ACC112 (cell line): Measurements from ENCODE around the gene SEMA5B.

Source experiments
- H2AFZ ChIP-seq: fragments of 200-600 bp; sonication (generic); one replicate; pipeline ENCODE4 v1.6.0; 2017; ENCODE audit warnings: antibody characterized with exemption, low read length; ENCODE audit not compliant: unreplicated experiment
- H3K27ac ChIP-seq: fragments of 200-600 bp; sonication (generic); 2 replicates; pipeline ENCODE4 v1.5.1; 2014; ENCODE audit warnings: low read depth, mild to moderate bottlenecking, antibody characterized with exemption, low read length, moderate library complexity
- H3K27me3 ChIP-seq: fragments of 200-600 bp; sonication (generic); 2 replicates; pipeline ENCODE4 v1.6.1; 2014; ENCODE audit warnings: mild to moderate bottlenecking, antibody characterized with exemption, low read length, moderate library complexity, mixed read lengths; ENCODE audit not compliant: insufficient read depth
- H3K36me3 ChIP-seq: fragments of 200-600 bp; sonication (generic); 2 replicates; pipeline ENCODE4 v1.6.1; 2016; ENCODE audit warnings: mild to moderate bottlenecking, antibody characterized with exemption, low read length, moderate library complexity, mixed read lengths; ENCODE audit not compliant: insufficient read depth
- H3K4me1 ChIP-seq: fragments of 200-600 bp; sonication (generic); one replicate; pipeline ENCODE4 v1.6.1; 2016; ENCODE audit warnings: low read length, mixed read lengths; ENCODE audit not compliant: insufficient read depth, unreplicated experiment, control insufficient read depth
- H3K4me3 ChIP-seq: fragments of 200-600 bp; sonication (generic); 2 replicates; pipeline ENCODE4 v1.5.1; 2014; ENCODE audit warnings: mild to moderate bottlenecking, low read depth, low read length
- H3K79me2 ChIP-seq: fragments of 200-600 bp; sonication (generic); one replicate; pipeline ENCODE4 v1.6.0; 2016; ENCODE audit warnings: low read length; ENCODE audit not compliant: control insufficient read depth, unreplicated experiment, insufficient read depth

Gene SEMA5B

DNA sequence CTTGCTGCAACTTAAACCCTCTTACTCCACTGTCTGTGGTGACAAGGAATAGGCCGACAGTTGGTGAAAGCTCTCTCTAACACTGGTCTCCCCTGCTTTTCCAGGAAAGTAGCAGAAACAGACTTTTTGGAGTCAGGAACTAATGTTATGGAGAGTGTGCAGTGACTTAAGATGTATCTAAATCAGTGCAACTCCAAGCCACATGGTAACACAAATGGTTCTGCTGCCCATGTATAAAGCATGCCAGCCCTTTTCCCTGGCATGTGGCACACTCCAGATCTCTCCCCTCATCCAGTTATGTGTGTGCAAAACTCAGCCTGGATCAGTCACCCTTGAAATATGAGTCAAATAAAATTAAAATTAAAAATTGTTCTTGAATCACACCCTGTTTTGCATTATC lies 55.4 kb downstream of the SEMA5B start:
- Histone ChIP-seq H3K27me3 (peaks cover 42% of the 10 kb centered on the region), H3K36me3 (no peaks in the 10 kb centered on the region), H3K27ac (no peak overlapping the region), H3K4me1 (peaks cover 20% of the 10 kb centered on the region), H3K79me2 (no peaks in the 10 kb centered on the region), H3K4me3 (no peak overlapping the region), H2AFZ (no peak overlapping the region)

DNA sequence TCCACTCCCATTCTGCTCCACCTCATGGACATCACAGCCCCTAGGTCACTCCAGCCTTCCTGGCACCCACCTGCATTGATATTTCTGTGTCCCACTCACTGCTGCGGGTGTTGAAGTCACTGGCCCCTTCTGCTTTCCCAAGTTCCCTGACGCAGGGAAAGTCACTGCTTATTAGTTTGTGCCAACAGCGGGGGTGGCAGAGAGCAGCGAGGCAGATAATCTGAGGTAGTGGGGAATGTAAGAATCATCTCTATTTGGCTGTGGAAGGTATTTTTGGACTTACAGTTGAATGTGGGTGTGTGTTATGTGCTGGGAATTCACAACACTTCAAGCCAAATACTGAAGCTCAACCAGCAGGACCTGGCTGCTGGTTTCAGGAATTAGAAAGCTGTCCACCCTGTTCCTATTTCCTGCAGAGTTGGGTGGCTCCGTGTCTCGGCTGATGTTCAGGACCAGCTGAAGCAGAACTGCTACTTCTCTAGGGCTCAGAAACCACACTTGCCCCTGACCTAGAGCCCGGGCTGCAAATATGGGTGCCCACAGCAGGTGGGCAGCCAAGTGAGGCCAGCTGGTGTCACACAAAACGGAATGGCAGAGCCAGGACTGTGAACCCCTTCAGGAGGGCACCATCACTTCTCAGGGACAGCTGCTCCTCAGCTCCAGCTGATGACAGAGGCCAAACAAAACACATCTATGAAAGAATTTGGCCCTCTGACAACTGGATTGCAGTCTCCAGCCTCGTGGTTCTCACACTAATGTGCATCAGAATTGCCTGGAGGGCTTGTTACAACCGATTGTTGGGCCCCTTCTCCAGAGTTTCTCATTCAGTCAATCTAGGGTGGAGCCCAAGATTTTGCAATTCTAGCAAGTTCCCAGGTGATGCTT lies 57.7 kb downstream of the SEMA5B start:
- H3K4me3 ChIP-seq: no peak overlapping the region
- H3K27me3 ChIP-seq: peaks cover 53% of the 10 kb centered on the region
- no peak overlapping the region for H2AFZ ChIP-seq
- peaks cover 12% of the 10 kb centered on the region for H3K4me1 ChIP-seq
- no peak overlapping the region for H3K27ac ChIP-seq
- no peaks in the 10 kb centered on the region for H3K36me3 ChIP-seq
- no peaks in the 10 kb centered on the region for H3K79me2 ChIP-seq

DNA sequence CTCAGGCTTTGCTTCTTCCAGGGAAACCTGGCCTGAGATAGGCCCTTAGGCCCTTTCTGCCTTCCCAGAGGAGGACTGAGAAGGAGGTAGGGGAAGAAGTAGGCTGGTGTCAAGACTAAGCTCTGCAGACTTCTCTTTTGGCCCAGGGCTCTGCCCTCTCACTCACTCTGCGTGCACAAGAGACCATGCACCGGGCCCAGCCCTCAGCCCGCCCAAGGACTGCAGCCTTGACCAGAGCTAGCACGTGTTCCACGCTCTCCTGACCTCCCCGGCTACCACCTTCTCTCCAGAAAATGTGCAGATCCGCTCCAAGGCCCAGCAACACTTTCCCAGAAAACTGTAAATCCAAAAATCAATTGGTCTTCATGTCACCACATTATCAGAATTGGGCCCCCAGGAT lies 59.8 kb downstream of the SEMA5B start:
- Histone ChIP-seq H3K79me2 (no peaks in the 10 kb centered on the region), H3K27me3 (peaks cover 65% of the 10 kb centered on the region), H3K4me3 (no peak overlapping the region), H3K36me3 (no peaks in the 10 kb centered on the region), H3K27ac (no peak overlapping the region), H2AFZ (no peak overlapping the region), H3K4me1 (peaks cover 11% of the 10 kb centered on the region)

DNA sequence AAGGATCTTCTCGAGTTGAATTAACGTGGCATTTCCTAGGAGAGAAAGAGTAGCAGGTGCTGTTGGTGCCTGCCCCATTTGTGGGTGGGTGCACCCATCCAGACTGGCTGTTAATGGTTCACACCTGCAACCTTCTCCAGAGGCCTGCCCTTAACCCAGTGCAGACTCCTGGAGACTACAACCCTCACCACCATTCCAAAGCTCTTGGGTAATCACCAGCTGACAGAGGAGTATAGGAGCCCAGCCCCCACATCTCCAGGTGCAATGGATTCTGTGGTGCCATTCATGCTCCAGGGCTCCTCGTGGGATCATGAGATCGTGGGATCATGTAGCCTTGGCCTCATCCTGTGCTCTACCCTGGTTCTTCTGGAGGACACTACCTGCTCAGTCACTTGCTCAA lies 60.2 kb downstream of the SEMA5B start:
- Histone ChIP-seq H3K4me3 (no peak overlapping the region), H3K36me3 (no peaks in the 10 kb centered on the region), H3K4me1 (peaks cover 11% of the 10 kb centered on the region), H3K27me3 (peaks cover 65% of the 10 kb centered on the region), H3K27ac (no peak overlapping the region), H3K79me2 (no peaks in the 10 kb centered on the region), H2AFZ (no peak overlapping the region)

DNA sequence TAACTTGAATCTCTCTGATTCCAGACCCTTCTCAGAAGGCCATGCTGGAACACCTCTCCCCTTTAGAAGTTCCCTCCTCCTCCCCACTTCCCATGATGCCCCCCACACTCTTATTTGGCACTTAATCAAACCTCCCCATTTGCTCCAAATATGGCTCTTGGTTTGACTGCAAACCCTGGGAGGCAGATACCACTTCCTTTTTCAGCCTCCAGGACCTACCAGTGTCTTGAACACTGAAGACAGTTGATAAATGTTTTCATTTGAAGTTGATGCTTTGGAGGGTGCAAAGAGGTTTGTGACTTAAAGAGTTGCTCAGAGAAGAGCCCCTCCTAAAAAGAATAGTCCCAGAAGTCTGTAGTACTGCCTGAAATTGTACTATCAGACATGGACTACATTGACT lies 61.5 kb downstream of the SEMA5B start:
- Histone ChIP-seq H3K36me3 (no peaks in the 10 kb centered on the region), H3K4me1 (peaks cover 11% of the 10 kb centered on the region), H3K79me2 (no peaks in the 10 kb centered on the region), H3K27me3 (peaks cover 56% of the 10 kb centered on the region), H3K4me3 (no peak overlapping the region), H3K27ac (no peak overlapping the region), H2AFZ (no peak overlapping the region)

DNA sequence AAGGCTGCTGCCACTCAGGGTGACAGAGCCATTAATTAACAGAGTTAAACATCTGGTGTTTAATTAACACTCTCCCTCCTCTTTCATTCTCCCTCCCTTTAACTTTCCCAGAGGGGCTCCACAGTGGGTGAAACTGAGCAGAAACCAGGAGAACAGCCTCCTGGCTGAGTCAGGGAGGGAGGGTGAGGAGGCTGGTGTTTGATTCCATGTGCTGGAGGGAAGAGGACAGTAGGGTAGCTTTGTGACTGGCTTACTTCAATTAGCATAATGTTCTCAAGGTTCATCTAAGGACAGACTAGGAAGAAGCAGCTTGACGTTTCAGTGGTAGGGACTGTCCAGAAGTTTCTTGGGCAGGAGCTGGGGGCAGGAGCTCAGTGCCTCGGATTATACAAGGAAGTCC lies 62.8 kb downstream of the SEMA5B start:
- Histone ChIP-seq H2AFZ (no peak overlapping the region), H3K36me3 (no peaks in the 10 kb centered on the region), H3K79me2 (no peaks in the 10 kb centered on the region), H3K27me3 (peaks cover 44% of the 10 kb centered on the region), H3K27ac (no peak overlapping the region), H3K4me1 (peaks cover 5% of the 10 kb centered on the region), H3K4me3 (no peak overlapping the region)

DNA sequence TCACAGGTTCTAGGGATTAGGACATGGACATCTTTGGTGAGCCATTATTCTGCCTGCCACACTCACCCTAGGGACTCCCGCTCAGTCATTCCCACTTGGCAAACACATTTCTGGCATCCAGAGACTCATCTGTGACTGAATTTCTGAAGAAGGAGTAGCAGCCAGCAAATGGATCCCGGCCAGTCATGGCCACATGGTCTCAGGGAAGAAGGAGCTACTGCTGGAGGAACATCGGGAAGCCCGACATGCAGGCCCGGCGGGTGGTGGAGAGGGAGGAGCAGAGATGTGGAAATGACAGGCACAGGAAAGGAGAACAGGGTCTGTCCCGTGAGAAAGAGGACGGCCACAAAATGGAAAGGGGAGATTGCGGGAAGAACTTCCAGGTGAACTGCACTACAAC lies 65.4 kb downstream of the SEMA5B start:
- H3K36me3 ChIP-seq: no peaks in the 10 kb centered on the region
- H3K79me2 ChIP-seq: no peaks in the 10 kb centered on the region
- H2AFZ ChIP-seq: no peak overlapping the region
- H3K4me1 ChIP-seq: no peaks in the 10 kb centered on the region
- peaks cover 51% of the 10 kb centered on the region for H3K27me3 ChIP-seq
- H3K4me3 ChIP-seq: no peak overlapping the region
- no peak overlapping the region for H3K27ac ChIP-seq

DNA sequence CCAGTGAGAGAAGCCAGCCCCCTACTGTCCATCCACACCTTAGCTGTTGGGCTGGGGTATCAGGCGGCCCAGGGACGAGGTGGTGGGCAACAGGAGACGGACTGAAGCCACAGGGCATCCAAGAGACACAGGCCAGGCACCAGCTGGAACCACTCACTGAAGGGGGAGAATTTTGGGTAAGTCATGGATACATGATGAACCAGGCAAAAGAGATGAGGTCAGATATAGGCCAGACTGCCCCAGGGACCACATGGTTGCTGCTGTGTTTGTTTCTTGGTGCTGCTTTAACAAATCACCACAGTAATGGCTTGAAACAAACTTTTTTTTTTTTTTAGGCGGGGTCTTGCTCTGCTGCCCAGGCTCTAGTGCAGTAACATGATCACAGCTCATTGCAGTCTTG lies 66.4 kb downstream of the SEMA5B start:
- Histone ChIP-seq H3K4me3 (no peak overlapping the region), H3K79me2 (no peaks in the 10 kb centered on the region), H3K36me3 (no peaks in the 10 kb centered on the region), H3K27me3 (peaks cover 59% of the 10 kb centered on the region), H2AFZ (no peak overlapping the region), H3K27ac (no peak overlapping the region), H3K4me1 (no peaks in the 10 kb centered on the region)

DNA sequence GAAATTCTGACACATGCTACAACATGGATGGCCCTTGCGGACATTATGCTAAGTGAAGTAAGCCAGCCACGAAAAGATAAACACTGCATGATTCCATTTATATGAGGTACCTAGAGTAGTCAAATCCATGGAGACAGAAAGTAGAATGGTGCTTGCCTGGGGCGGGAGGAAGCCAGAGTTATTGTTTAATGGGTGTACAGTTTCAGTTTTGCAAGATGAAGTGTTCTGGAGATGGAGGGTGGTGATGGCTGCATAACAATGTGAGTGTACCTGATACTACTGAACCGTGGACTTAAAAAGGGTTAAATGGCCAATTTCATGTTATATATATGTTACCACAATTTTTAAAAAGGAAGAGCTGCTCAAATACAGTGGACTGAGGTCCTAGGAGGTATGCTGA lies 66.9 kb downstream of the SEMA5B start:
- H3K27me3 ChIP-seq: peaks cover 57% of the 10 kb centered on the region
- H2AFZ ChIP-seq: no peak overlapping the region
- H3K27ac ChIP-seq: no peak overlapping the region
- H3K4me1 ChIP-seq: no peaks in the 10 kb centered on the region
- no peak overlapping the region for H3K4me3 ChIP-seq
- no peaks in the 10 kb centered on the region for H3K79me2 ChIP-seq
- no peaks in the 10 kb centered on the region for H3K36me3 ChIP-seq

DNA sequence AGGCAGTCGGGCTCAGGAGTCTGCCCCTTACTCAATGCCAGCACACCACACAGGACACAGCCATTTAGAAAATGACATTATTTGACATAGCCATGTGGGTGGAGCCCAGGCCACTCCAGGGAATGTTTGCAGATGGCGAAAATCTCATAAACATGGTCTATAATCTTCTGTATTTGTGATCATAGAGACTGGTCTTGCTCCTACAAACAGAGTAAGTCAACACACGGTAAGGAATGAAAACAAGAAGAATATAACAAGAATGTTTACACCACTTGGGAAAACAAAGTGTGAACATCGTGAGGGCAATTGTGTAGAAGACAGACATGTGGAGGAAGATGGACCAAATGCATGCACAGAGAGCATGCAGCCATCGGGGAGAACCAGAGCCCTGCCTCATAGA lies 68.2 kb downstream of the SEMA5B start:
- Histone ChIP-seq H3K27ac (no peak overlapping the region), H3K79me2 (no peaks in the 10 kb centered on the region), H2AFZ (no peak overlapping the region), H3K27me3 (peaks cover 44% of the 10 kb centered on the region), H3K4me1 (no peaks in the 10 kb centered on the region), H3K36me3 (no peaks in the 10 kb centered on the region), H3K4me3 (no peak overlapping the region)
